Dermis microvascular lymphatic vessel endothelial cell (primary cell): Measurements from ENCODE around the gene EPHA6. TPM values are rescaled to one million over a fixed set of nuclear protein-coding genes. Genes with fewer than 3 reads are reported as not detected.
"Not testable (repeated sequence)": the region's sequence is repeated elsewhere in the genome, so short reads cannot be mapped to it uniquely, and the experiment has no call there.

Source experiments
- DNase-seq, 2 donors: peaks; one replicate each; pipeline versions ENCODE4 v3.0.0 to v3.0.0-alpha.2; 2010; ENCODE audit warnings: low read depth in 2 of 2
- total RNA-seq: library from RNA; depleted of rRNA; stranded (reverse); fragments of >200 nt; gene quantifications from 2 replicates; pipeline ENCODE4 v1.2.1, GENCODE V29; 2014

The EPHA6 gene
- total RNA-seq, 1 donor from 2014 or later, result under 0.01 TPM

DNA sequence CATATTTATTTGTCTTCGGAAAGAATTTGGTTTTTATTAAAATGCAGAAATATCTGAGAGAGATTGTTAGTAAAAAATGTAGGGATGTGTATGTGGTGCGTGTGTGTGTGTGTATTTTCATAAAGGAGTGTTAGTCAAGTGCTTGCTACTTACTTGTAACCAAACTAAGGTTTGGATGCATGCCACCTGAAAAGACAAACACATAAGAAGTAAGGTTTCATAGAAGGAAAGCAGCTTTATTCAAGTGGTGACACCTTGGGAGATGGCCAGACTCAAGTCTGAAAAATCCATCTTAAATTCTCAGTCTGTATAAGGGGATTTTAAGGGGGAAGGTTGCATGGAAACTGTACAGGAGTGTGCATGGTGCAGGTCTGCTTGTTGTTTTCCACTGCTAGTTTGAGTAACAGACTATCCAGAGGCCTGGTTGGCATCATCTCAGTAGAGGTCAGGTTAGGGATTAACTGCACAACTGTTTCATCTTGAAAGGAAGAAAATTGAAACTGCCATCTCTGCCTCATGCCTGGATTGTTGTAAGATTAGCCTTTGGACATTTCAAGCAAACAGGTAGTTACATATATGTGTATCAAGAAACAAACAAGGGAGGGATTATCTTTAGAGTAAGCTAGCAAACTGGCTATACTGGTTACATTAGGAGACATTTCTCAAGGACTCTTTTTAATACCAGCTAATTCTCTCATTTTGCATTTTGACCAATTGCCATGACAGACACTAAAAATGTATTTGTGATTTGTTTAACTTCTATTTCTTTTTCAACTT lies 196.7 kb downstream of the EPHA6 start:
- DNase-seq, result no peak

DNA sequence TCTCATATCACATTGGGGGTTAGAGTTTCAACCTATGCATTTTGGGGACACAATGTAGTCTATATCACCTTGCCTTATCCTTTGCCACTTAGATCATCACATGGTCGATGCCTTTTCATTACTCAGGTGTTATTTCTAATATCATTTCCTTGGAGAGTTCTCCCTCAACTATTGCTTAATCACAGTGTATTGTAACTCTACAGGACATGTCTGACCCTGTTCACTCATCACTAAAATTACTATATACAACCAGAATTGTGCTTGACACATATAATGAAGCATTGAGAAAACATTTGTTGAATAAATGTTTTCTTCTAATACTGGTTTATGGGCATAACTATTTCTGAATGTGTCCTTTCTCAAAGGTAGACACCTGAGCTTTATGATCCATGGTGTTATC lies 207.4 kb downstream of the EPHA6 start:
- DNase-seq, result no peak

DNA sequence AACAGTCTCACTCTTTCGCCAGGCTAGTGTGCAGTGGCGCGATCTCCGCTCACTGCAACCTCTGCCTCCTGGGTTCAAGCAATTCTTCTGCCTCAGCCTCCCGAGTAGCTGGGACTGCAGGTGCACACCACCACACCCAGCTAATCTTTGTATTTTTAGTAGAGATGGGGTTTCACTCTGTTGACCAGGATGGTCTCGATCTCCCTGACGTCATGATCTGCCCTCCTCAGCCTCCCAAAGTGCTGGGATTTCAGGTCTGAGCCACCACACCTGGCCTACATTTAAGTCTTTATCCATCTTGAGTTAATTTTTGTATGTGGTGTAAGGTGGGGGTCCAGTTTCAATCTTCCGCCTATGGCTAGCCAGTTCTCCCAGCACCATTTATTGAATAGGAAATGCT lies 211.2 kb downstream of the EPHA6 start:
- not testable (repeated sequence) for DNase-seq

DNA sequence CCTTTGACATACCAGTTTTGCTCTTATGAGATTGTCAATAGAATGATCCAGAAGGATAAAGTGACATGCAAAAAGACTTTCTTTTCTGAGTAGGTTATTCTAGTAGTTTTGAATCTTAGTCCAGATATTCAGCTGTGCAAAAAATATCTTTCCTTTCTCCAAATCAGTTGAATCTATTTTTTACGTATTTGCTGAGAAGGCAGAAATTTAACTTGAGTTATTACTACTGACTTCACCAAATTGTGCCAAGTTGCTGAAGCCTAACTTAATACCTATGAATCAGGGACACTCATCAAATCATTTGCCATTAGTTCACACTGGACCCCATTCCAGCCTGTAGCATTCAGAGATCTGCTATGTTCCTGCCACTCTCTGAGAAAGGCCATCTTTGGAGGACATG lies 215.6 kb downstream of the EPHA6 start:
- no peak for DNase-seq

DNA sequence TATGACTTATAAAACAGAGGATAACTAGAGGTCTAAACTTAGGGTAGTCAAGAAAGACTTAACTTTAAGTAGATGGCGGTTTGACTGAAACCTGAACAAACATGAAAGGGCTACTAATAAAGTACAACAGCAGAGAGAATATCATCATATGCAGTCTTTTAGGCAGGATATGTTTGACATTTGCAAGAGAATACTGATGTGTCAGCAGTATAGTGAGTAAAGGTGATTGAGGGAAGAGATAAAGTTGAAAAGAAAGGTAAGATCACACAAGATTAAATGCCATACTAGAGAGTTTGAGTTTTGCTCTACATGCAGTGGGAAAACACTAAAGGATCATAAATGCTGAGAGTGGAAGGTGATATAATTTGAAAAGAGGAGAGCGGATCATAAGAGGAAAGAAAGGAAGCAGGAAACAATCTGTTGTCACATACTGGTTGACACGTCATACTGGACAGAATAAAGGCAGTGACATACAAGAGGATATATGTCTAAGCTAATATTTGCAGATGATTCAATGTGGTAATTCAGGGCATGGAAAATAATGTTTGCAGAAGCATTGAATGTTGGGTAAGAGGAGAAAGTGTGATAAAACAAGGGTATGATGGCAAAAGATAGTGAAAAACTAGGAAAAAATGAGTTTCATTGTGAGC lies 223.0 kb downstream of the EPHA6 start:
- no peak for DNase-seq

DNA sequence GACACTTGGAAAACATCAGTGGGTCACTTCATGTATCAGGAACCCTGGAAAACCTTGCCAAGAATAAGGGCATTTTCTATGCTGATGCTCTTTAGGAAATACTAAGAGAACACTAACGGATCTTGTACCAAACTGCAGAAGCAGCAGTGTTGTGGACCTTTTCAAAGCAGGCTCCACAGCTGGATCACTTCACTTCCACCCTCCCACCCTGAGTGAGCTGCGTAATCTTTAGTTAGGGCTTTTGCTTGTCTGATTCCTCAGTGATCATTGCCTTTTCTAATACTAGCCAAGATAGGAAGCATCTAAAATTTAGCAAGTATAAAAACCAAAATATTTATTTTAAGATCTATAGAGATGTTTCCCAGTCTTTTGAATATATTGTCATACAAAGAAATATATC lies 229.0 kb downstream of the EPHA6 start:
- DNase-seq, result no peak

DNA sequence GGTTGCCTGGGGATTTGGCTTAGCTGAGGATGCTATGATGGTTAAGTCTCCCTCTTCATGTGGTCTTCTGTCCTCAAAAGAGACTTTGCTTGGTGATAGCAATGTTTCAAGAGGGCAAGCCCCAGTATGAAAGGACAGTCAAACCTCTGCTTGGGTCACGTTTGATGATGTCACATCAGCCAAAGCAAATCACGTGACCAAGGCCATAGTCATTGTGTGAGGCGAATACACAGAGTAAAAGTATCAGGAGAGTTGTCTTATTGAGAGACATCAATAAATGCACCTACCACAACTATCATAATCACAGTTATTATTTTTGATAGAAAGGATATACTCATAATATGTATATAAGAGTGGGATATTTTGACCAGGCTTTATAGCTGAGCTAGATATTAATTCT lies 243.0 kb downstream of the EPHA6 start:
- no peak for DNase-seq

DNA sequence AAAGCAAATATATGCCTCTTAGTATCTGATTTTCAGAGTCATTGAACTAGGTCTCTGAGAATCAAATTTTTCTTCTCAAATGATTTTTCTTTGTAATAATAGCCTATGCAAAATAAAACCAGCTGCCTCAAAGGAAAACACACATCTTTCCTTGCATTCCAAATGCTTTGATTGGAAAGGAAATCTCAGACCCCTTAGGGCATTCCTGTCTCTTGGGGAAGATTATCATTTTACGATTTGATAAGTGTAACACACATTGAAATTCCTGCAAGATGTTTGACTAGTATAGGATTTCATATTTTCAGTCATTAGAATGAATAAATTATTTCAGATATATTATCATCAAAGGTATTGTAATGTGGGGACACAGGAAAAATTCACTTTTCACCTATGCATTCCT lies 244.8 kb downstream of the EPHA6 start:
- no peak for DNase-seq

DNA sequence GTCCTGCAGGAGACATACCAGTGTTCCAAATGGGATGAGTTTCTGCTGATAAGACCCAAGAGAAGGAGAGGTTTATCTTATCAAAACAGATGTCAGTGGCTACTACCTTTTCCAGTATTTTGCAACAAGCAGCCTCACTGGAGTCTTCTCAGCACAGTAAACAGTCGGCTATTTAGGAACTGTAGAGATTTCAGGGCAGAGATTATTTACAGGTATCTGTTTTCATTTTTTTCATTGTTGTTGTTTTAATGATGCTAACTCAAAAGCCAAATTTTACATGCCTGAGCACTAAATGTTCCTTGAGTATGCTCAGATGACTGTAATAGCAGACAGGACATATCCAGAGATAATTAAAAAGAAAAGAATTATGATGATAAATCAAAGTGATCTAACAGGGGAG lies 252.1 kb downstream of the EPHA6 start:
- no peak for DNase-seq

DNA sequence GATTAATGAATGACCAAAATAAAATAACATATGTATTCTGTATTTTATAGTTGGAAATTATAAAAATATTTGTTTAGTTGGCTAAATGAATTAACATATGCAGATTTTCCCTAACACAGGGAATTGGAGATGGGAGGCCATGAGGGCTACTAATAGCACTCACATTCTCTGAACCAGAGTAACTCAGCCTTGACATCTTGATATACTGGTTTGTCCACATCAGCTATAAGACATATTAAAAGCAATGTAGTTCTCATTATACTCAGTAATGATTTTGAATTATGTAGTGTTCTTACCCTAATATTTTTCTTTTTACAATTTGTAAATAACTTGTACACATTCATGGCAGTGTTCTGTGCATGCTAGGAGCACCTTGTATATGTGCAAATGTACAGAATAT lies 255.9 kb downstream of the EPHA6 start:
- DNase-seq, result no peak

DNA sequence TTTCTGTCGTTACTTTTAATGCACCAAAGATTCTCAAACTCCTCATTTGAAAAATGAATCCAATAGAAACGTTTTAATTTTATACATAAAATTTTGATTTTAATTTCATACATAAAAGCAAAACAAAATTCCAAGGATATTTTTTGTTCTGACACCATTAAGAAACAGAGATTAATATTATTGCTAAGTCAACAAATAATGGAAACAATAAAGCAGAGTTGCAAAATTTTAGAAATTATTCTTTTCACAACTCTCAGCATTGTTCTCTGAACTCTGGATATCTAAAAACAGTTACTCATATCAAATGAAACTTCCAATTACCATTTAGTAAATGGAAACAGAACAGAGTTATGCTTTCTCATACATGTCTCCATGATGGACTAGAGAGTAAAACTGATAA lies 260.2 kb downstream of the EPHA6 start:
- no peak for DNase-seq

DNA sequence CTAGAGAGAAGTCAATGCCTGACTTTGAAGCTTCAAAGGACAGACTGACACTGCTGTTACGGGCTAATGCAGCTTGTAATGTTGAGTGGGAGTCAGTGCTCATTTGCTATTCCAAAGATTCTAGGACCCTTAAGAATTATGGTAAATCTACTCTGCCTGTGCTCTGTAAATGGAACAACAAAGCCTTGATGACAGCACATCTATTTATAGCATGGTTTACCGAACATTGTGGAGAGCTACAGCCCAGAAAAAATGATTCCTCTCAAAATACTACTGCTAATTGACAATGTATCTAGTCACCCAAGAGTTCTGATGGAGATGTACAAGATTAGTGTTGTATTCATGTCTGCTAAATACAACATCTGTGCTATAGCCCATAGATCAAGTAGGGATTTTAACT lies 262.3 kb downstream of the EPHA6 start:
- DNase-seq, result no peak

DNA sequence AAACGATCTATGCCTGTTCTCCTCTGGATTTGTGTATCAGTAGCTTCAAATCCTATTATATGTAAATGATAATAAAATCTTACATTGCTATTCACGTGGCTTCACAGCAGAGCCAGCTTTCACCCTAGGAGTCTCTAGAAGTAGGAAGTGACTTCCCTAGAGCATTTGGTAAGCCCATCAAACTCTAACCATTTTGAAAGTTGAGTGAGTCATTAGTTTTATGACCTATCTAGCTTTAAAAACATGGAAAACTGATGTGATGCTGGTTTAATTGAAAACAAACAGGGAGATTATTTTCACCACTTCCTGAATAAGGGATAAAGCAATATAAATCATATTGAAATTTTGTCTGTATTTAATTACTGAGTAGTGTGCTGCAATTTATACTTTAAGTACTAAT lies 275.2 kb downstream of the EPHA6 start:
- no peak for DNase-seq

DNA sequence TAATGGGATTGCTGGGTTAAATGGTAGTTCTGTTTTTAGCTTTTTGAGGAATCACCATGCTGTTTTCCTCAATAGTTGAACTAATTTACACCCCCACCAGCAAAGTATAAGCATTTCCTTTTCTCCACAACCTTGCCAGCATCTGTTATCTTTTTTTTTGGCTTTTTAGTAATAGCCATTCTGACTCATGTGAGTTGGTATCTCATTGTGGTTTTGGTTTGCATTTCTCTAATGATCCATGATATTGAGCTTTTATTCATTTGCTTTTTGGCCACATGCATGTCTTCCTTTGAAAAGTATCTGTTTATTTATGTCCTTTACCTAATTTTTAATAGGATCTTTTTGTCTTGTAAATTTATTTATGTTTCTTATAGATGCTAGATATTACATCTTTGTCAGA lies 288.2 kb downstream of the EPHA6 start:
- no peak for DNase-seq

DNA sequence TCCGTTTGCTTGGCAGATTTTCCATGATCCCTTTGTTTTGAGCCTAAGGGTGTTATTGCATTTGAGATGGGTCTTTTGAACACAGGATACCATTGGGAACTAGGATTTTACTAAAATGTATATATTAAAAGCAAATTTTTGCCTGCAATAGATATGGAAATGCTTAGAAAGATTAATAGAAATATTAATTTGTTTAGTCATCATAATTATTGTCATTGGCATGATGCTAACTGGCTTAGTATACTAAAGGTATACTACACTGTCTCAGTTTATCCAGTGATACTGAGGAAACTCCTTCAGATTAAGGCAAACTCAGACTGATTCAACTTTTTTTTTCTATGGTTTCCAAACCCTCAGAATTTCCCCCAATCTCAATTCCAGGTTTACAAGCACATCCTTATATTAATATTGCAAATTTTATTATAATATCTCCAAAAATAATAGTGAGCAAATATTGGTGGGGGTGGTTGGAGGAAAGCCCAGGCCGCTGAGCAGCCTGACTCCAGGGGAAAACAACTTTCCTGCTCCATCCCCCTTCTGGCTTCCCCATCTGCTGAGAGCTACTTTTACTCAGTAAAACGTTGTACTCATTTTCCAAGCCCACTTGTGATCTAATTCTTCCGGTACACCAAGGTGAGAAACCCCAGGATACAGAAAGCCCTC lies 291.7 kb downstream of the EPHA6 start:
- DNase-seq, result no peak

DNA sequence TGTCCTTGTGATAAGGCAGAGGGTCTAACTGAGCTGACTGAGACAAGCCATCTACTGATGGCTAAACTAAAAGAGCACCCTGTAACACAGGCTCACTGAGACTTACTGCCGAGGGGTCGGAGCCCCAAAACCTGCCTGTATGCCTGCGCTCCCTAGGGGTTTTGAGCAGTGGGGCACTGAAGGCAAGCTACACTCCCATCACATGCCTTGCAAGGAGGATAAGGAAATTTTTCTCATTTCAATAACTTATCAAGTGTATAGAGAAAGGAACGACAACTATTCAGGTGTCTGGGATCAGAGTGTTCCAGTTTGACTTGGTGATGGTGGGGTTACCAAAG lies 292.2 kb downstream of the EPHA6 start:
- DNase-seq, result no peak

DNA sequence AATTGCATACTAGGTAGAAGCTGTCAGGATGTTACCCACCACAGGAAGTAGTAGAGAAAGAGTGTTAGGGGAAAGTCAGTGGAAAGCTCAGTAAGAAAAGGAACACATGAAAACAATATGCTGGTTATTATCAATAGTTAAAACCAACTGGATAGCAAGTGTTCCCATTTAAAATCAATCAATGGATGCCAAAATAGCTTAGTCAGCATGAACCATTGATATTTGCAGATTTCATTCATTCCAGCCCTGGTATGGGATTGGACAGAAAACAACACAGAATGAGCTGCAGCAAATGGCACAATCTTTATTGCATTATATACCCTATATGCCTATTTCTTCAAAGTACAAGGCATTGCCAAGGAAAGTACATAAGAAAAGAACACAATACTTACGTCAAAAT lies 293.7 kb downstream of the EPHA6 start:
- no peak for DNase-seq

DNA sequence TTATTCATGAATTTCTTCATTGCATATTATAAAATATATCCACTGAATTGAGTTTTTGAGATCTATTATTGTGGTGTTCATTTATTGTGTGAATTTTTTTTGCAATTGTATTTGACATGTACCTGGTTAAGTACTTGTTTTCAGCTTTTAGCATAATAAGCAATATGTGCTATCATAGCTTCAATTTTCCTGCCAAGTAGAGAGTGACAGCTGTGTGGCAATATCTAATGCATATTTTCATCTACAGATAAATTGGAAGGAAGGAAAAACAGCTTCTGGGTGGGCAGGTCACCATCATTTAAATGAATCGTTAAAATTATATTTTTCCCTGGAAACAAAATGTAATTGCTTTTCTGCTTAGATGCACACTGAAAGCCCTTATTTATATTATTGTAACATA lies 296.9 kb downstream of the EPHA6 start:
- DNase-seq, result no peak

DNA sequence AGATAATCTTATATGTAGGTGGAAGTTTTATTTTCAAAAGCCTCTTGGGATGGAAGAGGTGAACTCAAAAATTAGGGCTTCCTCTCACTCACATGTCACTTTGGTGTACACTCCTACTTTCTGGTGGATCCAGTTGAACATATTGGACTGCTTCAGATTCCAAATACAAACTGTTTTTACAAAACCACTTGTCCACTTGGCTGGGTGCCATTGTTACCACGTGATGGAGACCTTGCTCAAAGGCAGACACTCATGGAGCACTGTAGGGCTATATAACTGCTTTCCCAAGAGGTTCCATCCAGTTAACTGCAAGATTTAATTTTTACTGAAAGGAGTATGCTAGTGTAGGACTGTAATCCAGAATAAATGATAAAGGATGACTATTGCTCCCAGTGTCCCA lies 307.0 kb downstream of the EPHA6 start:
- no peak for DNase-seq

DNA sequence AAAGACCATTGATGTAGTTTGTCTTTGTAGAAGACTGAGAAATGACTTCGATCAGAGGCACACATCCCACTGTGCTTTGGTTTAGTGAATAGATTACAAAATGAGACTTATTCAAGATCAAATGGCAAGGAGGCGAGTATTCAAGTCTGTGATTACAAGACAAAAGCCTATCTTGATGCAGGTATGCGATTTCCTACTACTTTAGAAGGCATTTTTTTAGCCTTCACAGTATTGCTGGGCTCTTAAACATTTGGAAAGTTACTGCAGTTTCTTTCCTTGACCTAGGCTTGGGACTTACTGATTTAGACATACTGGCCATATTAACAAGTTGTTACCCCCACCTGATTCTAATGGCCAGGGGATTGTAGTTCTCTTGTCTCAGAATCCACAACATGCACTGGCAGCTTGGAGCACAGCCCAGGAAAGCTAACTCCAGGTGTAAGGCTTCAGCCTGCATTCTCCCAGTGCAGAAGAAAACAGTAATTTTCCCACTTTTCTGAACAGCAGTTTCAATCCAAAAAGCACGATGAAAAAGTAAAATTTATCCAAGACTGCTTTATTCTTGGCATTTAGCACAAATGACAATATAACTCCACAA lies 311.6 kb downstream of the EPHA6 start:
- DNase-seq, result no peak

DNA sequence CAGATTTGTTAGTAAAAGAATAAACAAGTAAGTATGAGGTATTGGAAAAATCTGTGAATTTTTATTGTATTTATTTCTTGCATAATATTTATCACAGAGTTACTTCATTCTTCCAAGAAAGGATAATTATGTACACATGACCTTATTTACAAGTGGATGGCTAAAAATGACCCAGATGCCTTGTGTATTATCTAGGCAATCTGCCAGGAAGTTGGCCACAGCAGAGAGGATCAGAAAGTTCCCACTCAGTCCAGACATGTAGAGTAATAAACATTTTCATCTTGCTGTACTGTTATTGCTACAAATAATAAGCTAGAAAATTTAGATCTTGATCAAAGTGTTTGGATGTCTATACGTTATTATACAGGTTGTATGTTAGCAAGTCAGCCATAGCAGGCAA lies 317.1 kb downstream of the EPHA6 start:
- no peak for DNase-seq

DNA sequence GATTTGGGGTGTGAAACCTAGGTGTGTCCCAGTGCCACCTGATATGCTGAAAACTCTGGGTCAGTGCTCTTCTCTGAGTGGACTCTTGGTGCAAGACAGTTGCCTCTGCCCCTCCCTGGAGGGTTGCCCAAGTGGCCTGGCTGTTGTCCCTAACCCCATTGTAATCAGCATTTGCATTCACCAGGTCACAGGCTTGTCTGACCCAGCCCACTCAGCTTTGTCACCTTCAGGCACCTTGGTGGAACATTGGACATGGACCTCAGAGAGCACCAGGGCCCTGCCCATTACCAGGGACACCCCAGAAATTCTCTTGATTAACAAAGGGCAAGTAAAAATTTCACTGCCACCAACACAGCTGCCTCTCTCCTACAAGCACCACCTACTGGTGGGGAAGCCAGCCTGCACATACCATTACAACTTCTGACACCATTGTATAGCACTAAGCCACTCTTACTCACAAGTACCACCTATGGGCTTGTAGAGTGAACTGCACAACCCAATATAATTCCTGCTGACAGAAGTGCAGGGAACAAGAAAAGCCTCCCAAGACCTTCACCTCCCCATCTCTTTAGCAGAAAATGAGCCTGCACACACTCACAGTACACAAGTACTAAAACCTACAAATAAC lies 324.6 kb downstream of the EPHA6 start:
- DNase-seq, result no peak
